Stimulated activated CD4-positive, alpha-beta T cell treated with anti-CD3 and anti-CD28 coated beads, Interleukin-2, amount 100 ng/mL, for 48 hours (primary cell): ENCODE data around the gene ARHGAP32.

ENCODE experiments used
- DNase-seq, 2 donors: peaks; one replicate each; pipeline ENCODE4 v3.0.0-alpha.2; 2020

Gene ARHGAP32

DNA sequence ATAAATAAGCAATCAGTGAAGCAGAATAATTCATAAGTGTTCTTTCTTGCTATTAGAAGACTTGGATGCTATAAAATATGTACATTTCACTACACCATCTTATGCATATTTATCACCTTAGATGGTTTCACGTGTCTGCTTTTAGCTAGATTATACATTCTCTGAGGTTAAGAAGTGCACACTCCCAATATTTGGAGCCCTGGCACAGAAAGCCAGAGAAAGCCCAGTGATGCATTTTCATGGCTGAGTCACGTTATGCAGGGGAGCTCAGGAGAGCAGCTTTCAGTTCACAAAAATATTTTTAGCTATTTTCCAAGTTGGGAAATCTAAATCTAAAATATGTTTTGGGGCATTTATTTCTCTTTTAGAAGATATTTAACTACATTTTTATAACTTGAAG is 244.4 kb downstream of the ARHGAP32 start:
- DNase-seq: no peak

DNA sequence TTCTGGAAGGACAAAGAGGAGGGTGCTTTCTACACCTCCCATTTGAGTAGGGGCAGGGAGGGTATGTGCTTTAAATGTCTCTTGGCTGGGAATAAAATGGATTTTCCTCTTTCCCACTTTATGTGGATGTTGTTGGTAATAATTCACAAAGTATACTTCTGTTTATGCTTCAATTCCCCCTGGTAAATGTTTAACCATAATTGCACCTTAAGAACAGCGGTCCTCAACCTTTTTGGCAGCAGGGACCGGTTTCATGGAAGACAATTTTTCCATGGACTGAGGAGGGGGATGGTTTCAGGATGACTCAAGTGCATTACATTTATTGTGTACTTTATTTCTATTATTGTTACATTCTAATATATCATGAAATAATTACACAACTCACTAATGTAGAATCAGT is 245.5 kb downstream of the ARHGAP32 start:
- no peak for DNase-seq

DNA sequence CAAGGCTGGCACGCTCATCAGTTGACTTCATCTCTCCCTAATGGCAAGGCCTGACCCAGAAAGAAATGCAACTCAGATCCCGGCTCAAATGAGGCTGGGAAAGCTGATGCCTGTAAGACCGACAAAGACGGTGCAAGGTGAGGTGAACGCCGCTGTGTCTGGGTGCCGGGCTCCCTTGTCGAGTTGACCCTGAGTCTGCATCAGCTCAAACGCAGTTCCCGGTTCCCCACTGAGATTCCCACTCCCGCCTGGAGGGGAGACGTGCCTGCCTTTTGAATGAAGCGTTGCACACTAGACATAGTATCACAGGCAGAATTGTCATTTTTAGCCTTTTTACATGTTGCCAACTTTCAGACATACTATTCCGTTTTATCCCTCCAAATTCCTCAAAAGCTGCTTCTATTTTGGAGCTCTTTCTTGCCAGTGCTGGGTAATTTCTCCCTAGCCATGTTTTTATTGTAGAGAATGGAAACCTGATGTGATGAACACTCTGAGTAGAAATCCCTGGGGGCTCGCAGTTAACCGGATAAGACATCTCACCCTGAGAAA is 248.6 kb downstream of the ARHGAP32 start:
- DNase-seq: no peak

DNA sequence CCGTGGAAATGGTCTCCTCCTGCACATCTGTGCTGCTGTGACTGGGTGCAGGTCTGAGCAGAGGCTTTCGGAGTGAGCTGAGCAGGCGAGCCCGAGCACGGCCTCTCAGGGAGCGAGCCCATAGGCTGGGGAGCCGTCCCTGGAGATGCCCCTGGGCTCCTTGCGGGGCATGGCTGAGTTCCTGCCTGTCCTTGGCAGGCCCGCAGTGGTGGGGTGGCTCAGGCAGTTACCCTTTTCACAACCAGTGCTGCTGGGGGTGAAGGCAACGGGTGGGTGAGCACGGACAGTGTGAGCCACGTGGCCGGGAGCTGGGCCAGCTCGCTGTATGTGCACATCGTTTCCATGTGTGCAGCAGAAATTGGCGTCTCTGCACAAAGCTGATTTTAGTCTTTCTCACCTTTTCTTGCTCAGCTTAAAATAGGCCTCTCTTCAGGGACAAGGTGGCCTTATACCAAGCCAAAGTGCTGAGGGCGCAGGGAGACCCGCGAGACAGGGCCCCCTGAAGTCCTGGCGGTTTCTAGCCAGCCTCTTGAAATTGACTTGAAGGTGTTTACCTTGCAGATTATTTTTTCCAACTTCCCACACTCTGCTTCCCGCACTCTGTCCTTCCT is 249.2 kb downstream of the ARHGAP32 start, which contains the start of gene TP53AIP1:
TSS of gene TP53AIP1 (minus strand) at position 55 of the 611 bp plus-strand sequence. CDS start 5,053 bp downstream, outside the sequence.
- DNase-seq: no peak

DNA sequence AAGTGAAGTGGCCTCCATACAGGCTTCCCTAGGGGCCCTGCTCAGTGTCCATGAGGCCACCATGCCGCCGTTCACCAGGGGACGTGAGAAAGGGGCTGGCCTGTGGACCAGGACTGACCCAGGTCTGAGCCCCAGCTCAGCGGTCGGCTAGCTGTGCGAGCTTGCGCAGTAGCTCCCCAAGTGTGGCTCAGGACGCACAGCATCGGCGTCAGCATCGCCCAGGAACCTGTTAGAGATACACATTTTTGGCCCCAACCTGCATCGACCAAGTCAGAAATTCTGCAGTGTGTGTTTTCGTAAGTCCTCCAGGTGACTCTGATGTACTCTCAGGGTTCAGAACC is 249.9 kb downstream of the ARHGAP32 start:
- DNase-seq: no peak

DNA sequence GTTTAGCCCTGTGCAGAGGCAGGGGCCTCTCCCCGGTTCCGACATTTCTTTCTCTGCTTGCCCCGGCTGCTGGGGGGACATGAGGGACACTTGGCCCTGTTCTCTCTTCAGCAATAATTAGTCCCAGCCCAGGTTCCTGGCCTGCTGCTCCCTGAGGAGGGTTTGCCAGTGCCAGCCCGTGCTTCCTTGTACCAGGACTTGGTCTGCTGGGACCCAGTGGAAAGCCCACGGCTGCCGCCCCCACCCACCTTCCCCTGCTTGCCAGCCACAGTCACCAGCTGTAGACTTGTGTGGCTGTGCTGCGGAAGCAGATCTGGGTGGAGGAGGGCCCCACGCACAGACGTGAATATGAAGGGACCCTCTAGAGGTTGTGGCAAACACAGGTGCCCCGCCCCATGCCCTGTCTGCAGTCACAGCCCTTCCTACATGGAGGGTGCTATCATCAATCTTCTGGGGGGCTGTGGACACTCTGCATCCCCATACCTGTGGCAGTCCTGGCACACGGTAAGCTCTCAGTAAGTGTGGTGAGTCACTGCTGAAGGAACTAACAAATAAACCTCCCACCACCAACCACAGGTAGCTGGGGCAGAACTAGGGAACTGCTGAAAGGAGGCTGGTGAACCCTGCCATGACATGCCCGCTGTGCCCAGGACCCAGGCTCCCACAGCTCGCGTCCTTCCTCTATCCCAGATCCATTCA is 250.4 kb downstream of the ARHGAP32 start:
- DNase-seq: no peak

DNA sequence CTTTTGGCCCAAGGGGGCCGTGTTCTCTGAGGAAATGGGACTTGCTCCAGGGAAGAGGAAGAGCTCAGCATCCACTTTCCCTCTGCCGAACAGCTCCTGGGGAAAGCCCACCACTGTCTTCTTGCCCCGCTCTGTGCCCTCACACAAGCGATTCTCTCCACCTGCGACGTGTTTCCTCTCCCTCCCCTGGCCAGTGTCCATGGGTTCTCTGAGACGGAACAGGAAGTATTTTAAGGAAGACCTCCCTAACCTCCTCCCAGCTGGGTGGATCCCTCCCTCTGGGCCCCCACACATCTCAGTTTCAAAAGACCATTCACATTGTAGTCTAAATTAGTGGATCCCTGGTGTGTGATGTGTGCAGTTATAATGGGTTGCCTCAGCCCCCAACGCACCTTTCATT is 251.0 kb downstream of the ARHGAP32 start:
- no peak for DNase-seq

DNA sequence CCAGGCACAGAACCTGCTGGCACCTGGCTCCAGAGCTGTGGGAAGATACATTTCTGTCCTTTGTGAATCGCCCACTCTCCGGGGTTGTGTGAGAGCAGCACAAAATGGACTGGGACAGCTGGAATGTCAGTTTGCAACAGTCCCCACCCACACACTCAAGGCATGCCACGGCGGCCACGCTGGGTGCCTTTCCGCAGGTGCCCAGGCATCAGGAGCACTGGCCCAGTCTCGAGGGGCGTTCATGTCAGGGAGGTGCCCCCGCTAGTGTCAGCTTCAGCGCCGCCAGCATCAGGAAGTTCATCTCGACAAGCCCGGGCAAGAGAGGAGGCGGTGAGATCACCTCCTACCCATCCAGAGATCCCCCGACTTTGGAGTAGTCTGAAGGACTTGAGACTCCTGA is 251.5 kb downstream of the ARHGAP32 start:
- no peak for DNase-seq

DNA sequence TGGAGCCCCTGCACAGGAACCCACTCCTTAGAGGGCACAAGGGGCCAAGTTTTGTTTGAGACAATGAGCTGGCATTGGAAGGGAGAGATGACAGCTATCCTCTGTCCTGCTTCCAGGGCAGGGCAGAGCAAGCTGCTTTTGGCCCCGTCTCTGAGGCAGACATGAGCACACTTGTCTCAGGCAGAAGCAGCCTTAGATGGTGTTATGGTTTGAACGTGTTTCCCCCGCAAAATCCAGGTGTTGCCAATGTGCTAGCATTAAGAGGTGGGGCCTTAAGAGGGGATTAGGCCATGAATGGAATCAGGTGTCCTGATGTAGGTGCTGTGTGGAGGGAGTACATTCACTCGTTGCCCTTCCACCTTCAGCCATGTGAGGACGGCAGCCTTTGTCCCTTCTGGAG is 252.0 kb downstream of the ARHGAP32 start:
- DNase-seq: no peak

DNA sequence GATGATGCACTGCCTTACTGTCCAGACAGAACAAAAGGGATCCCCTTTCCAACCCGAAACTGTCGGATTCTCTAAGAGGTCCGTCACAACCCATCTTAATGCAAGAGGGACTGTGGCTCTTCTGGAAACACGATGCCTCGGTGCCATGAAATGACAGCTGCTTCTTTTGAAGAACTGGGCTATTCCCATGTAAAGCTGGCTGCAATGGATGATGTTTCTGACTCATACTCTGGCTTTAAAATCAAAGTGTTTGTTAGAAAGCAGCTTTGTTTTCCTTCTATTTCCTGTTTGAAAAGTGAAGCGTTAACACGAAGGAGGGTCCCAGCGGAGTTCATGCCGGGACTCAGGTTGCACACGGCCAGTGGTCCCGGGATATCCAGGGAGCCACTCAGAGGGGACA is 252.5 kb downstream of the ARHGAP32 start:
- DNase-seq: no peak

DNA sequence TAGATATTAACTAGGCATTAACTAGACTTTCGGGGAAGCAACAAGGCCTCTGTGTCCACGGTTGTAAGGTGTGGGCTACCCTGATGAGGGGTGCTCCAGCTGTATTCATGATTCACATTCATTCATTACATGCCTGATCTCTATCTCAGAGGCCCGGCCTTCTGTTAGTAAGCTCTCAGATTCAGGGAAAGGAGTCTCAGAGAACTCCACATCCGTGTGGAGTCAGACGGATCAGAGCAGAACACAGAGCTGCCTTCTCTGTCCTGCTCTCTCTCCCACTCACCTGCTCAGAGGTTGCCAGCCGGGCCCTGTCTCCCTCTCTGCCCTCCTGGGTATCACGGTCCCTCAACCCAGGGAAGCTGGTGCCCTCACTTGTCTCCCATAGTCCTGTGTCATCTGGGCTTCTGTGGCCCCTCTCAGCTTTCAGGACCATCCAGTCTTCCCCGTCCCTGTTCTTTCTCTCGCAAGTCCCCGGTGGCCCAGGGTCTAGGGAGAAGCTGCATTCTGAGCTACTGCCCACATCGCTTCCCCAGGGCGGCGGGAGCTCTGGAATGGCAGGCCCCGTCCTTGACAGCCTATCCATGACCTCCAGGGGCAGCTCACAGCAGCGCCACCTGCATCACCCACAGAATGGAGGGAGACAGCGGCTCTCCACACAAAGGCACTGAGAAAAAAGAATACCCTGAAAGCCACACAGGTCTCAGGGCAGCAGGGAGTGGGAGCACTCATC is 253.8 kb downstream of the ARHGAP32 start:
- DNase-seq: no peak

DNA sequence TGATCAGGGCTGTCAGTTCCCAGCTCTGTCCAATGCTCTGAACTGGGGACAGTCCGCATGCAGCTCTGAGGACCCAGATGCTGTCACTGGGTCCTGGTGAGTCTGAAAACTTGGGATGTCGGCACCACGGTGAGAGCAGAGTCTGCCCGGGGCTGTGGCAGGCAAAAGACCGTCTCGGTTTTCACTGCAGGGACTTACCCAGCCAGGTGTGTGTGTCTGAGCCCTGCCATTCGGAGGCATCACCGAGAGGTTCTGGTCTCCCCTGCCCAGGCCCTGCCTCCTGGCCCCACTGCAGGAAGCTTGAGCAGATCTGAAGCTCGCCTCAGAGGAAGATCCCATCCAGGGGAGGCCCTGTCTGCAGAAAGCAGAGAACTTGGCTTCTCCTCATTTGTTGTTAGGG is 254.6 kb downstream of the ARHGAP32 start:
- DNase-seq: no peak

DNA sequence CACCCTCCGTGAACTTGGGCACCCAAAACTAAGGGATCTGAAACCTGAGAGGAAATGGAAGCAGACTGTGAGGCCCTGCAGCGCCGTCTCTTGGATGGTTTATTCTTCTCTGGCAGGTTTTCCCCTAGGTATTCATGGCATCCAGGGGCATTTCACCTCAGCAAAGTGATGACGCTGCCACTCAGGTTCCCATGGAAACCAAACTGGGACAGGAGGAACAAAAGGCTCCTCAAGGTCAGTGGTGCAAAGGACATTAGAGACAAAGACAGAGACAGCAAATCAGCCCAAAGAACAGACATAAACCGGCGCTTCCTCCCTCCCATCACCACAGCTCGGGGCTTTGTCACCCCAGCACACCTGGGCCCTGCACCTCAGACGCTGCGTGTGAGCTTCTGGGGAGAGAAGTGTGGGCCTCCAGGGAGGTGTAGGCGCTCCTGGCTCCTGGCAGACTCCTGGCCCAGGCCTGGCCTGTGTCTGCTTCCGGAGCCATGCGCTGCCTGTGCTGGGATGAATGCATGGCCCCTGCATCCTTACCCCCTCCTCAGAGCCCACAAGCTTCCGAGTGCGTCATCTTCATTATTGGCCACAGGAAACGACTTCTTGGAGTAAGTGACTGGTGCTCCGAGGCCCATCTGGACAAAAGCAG is 255.4 kb downstream of the ARHGAP32 start:
- no peak for DNase-seq

DNA sequence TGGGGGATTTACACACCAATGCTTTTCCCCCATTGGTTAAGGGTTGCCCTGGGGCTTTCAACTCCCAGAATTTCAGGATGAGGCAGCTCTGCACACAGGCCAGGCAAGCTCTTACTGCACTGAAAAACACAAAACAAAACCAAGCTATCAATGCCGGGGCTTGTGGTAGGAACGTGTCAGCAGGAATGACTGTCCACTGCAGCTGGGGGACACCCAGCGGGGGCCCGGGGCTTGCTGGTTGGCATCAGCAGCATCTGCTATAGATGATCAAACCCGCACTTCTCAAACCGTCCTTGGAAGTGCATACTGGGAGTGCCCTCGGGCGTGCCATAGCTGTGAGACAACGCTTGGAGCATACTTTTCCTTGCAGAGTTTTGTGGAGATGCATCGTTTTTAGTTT is 257.2 kb downstream of the ARHGAP32 start:
- no peak for DNase-seq

DNA sequence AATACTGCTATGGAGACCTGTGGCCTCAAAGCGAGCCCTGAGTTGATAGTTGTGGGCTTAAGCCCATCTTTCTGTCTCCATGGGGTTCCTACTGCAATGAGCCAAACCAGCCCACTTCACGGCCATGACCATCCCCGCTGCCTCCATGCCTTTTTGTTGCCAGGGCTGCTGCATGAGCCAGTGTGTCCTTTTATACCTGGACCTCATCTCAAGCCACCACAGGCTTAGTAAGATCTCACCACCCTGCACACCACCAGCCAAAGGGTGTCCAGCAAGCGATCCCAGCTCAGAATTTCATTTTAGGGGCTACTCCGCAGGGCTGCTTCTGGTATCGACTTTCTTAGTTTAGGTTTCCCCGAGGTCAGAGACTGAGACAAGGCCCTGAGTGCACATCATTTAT is 257.8 kb downstream of the ARHGAP32 start:
- no peak for DNase-seq

DNA sequence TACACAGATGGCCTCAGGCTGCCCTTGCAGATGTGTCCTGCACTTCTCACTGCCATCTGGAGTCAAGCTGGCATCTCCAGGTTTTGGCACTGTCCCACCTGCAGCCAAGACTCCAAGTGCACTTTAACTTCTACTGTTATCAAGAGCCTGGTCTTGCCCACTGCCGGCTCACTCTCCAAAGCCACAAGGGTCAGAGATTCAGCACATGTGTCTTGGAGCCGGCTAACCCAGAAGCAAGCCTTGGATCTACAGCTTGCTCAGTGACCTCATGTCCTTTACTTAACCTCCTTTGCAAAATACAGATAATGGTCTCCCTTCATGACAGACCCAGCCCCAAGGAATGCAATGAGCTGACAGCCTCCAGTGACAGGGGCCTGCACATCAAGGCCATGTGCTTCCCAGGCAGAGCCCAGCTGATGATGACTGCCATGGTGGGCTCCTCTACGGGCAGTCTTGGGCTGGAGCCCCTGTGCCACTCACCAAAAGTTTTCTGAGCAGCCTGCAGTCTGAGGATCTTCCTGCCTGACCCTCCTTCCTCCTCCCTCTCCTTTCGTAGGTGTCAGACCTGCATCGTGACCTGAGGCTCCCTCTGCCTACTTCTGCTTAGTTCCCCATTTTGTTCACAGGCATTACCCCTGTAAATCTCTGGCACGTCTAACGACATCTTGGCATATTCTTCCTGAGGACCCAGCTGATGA is 258.5 kb downstream of the ARHGAP32 start:
- no peak for DNase-seq

DNA sequence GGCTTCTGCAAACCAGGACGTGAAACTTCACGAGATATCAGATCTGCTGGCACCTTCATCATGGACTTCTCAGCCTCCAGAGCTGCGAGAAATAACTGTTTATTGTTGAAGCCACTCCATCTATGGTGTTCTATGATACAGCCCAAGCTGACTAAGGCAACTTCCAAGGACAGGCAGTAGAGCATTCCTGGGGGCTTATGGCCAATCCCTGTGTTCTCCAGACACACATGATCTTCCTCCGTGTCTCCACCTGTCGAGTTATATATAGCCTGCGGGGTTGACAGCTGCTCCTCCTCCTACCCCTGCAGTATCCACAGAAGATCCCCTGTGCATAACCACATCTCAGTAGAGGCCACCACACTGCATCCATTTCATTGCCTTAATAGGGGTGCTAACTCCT is 260.5 kb downstream of the ARHGAP32 start:
- no peak for DNase-seq

DNA sequence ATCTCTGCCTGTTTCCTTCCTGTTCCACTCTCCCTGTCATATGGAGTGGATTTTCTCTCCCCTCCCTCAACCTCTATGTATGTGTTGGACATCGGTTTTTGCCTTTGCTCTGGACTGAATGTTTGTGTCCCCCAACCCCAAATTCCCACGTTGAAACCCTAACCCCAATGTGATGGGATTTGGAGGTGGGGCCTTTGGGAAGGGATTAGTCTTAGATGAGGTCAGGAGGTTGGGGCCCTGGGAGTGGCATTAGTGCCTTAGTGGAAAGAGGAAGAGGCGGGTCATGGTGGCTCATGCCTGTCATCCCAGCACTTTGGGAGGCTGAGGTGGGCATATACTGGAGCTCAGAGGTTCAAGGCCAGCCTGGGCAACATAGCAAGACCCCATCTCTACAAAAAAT is 261.1 kb downstream of the ARHGAP32 start:
- no peak for DNase-seq

DNA sequence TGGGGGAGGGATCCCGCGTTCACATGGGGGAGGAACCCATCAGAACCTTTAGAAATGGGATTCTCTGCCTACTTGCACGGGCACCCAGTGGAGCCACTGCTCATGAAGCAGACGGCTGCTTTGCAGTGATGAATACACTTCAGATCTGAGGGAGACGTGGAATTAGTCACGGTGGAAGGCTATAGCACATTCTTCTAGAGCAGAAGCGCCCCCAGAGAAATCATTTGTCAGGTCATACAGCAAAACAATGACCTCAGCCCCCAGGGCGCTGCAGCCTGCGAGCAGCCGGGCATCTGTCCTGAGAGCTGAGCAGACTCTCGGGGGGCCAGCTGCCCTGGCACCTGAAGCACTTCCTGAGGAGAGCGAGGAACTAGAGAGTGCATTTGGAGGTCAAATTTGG is 262.1 kb downstream of the ARHGAP32 start:
- no peak for DNase-seq

DNA sequence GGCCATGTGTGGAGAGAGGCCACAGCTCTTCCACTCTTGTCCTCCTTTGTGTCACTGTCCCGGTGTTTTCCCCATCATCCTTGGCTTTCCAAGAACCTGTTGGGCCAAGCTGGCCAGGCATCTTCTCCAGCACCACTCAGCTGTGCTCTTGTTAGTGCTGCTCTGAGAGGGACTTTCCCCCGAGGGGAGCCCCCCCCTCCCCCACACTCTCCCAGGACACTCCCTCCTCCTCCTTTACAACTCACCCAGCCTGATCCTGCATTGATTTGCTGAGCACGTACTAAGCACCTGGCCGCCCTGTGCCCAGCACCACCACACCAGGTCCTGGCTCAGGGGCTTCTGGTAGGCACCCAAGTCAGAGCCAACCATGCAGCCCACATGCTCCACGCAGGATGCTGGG is 262.7 kb downstream of the ARHGAP32 start:
- DNase-seq: no peak

DNA sequence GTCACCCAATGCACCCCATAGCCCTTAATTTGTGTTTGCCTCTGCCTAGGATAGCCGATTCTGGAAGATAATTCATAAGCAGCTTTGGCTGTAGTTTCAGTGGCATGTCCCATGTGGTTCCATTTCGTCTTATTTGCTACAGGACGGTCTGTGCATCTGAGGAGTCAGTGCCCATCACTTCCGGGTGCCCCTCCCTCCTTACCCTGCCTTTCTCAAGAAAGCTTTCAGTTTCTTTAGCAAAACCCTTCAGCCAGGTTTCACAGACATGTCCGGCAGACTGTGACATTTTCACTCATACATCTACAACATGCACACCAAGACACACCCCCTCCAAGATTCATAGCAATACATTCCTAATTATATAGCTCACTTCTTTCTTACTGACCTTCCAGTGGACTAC is 263.7 kb downstream of the ARHGAP32 start:
- DNase-seq: no peak

DNA sequence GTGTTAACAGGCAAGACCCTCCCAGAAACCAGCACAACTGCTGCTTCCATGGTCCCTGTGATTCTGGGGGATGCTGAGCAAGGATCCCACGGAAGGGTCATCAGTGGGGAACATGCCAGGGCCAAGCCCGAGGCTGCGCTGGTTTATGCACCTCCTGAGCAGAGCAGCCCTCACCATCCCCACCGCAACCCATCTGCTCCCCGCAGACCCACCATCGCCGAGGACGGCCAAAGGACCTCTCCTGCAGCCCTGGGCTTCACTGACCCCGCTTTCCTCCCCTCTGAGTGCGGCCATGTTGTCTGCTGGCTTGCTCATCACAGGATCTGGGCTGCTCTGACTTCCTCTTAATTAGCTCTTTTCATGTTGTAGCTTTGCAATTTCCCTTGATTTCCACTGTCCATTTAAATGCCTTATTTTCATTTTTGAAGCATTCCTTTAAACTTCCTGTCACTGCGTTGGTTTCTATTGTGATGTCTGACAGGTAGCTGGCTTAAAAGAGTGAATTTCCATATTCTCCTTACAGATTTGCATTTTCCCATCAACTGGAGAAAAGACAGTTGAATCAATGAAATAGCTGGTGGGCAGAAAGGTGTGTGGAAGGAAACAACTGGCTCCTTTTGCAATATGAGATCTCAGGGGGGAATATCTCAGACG is 264.3 kb downstream of the ARHGAP32 start:
- no peak for DNase-seq
